Activated CD8-positive, alpha-beta memory T cell treated with anti-CD3 and anti-CD28 coated beads for 1 hour (primary cell): ENCODE results near the gene ANGPTL8.
A peak's percentile ranks its signal among the peaks of the same experiment; 100 is the strongest.

Experiments used
- DNase-seq, 2 donors: peaks; one replicate each; pipeline ENCODE4 v3.0.0-alpha.2; 2020; ENCODE audit warnings: low read depth in 1 of 2; ENCODE audit errors: extremely low read depth in 1 of 2

ANGPTL8 gene

DNA sequence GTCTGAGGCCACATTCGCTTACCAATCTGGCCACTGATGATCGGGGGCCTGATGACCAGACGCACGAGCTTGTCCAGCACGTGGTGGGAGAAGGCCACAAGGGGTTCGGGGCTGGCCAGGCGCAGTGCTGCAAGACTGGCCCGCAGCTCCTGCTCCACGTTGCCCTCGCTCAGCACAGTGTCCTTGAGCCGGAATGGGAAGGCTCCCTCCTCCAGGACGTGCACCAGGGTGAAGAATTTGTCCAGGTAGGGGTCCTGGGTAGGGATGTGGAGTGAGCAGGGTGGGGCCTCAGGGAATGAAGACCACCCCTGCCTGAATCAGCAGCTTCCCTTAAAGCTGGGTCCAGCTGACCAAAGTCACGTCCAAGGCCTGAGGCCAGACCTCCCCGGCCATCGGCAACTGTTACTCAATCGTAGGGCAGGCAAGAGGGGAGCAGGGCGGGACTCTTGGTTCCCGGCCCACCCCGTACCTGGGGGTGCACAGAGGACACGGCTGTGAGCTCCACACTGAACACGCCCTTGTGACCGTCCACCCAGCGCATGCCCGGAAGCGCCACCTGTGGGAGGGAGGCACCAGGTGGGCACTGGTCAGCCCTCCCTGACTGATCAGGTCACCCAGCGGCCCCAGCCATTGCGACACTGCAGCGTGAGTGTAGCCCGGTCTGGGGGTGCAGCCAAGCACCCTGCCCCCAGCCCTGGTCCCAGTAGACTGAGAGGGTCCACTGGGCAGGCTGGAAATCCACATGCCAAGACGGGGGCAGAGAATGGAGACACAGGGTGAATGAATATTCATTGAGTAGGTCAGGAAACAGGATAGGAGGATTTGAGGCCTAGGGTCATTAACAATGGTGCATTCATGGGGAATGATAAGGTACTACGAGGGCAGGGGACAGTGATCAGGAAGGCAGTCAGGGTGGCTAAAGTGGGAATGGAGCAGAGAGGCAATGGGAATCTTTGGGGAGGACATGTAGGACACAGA lies 2.8 kb upstream of the ANGPTL8 start:
- DNase-seq = no peak

DNA sequence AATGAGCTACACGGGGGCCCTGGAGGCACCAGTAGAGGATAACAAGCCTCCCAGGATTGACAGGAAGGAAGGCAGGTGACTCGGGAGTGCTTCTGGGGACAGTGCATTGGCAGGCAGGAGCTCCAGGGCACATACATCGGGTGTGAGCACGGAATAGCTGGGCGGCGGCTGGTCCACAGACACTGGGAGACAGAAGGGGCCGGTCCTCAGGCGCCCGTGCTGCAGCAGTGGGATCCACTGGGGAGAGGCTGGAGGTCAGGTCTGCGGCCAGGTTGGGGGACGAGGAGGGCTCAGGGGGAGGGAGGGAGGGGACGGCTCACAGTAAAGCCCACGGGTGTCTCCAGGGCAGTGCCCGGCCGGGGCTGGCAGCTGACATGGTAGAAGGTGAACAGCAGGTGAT lies 2.1 kb upstream of the ANGPTL8 start:
- DNase-seq = no peak

DNA sequence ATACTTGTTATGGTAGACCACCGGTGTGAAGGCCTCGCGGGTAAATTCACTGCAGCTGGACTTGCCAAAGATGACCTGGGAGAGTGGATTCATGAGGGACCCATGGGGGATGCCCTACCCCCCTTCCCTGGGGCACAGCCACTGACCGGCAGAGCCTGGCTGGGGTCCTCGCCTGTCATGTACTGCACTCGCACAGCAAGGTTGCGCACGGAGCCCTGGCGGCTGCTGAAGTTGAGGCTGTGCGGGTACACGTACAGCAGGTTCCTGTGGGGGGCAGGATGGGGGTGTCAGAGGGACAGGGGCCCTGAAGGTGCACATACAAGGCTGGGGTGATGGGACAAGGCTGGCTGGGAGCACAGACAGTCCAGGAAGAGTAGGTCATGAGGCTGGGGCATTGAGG lies 1.4 kb upstream of the ANGPTL8 start:
- no peak for DNase-seq

DNA sequence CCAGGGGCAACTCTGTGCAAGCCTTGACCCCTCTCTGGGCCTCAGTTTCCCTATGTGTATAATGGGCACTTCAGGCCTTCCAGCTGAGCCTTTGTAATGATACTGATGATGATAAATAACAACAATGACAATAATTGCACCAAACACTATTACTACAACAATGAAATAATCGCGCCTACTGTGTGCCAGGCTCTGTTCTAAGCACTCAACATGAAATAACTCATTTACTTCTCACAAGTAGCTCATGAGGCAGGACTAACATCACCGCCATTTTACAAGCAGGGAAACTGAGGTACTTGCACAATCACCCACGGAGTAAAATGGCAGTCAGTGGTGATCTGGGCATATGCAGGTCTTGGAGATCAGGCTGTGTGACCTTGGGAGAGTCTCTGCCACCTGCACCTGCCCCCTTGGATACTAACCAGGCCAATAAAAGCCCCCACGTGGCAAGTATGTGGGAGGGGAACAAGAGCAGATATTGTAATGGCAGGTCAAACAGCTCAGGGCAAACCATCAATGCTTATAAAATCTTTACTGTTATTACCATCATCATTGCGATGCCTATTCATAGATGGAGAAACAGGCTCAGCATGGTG lies 540 bp upstream of the ANGPTL8 start:
- DNase-seq = no peak

DNA sequence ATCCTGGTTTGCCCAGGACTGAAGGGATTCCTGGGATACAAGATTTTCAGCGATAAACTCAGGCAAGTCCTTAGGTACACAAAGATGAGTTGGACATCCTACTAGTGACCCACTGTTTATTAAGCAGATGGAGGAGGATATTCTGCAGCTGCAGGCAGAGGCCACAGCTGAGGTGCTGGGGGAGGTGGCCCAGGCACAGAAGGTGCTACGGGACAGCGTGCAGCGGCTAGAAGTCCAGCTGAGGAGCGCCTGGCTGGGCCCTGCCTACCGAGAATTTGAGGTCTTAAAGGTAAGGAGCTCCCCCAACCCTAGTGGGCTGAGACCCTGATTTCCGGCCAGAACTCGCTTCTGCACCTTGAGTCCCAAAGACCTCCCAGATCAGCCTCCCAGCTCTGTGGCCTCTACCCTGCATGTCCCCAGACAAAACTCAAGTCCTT lies 607 bp downstream of the ANGPTL8 start:
- DNase-seq = no peak

DNA sequence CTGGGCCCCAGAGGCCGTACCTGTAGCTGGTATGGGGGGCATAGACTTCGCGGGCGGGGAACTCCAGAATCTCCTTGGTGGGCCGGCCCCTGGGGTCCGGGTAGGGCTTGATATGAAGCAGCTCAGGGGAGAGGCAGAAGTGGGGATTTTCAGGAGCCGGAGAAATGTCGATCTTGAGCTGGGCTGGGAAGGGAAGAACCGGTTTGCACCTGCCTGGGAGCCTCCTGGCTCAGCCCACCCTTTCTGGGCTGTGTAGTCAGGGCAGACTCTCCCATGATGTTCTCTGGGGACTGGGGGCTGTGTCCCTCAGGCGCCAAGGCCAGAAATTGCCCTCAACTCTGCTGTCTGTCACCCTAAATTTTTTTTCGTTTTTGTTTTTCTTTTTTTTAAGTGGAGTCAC lies 2.6 kb downstream of the ANGPTL8 start:
- no peak for DNase-seq

DNA sequence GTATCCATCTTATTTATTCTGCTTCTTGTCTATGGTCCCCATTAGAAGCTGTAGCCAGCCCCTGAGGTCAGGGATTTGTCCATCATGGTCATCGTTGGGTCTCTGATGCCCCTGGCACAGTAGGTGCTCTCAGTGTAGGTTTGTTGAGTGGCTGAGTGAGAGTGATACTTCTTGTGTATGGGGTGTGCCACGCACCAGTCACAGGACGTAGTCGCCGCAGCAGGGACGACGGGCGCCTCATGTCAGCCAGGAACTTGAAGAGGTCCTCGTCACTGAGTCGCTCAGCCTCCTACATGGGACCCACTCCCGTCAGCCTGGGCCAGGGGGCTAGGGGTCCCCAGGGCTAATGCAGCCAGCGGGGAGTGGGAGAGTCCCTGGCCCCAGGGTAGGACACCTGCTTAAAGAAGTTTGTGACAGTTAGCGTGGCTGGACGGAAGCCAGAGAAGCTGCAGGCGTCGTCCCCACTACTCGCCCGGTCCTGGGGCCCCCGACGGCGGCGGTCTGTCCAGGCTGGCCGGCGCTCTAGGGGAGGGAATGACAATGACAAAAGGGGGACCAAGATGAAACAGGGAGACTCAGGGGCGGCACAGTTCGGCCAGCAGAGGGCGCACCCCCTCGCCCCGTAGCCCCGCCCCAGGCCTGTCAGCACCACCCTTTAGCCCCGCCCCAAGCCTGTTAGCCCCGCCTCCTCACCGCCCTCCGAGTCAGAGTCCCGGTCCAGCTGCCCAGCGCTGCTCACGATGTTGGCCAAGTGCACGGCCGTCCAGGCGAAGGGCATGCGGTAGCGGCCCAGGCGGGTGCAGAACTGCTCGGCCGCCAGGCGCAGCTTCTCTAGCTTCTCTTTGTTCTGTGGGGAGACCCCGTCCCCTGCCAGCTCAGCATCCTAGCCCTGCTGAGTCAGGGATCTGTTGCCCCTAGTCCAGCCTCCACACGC lies 3.7 kb downstream of the ANGPTL8 start:
- DNase-seq = peak; percentile 50 to 80

DNA sequence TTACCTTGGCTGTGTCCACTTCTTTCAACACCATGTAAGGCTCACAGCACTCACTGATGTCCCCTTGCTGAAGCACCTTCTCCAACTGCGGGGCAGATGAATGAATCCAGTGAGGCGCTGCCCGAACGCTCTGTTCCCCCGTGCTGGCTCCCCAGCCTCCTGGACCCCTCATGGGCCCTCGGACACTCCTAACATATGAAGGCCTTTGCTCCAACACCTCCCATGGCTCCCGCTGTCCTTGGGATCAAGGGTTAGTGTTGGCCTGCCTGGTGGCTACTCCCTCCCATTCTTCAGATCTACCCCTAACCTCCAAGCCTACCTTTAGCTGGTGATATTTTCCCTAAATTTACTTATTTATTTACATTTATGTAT lies 4.4 kb downstream of the ANGPTL8 start:
- DNase-seq = no peak

DNA sequence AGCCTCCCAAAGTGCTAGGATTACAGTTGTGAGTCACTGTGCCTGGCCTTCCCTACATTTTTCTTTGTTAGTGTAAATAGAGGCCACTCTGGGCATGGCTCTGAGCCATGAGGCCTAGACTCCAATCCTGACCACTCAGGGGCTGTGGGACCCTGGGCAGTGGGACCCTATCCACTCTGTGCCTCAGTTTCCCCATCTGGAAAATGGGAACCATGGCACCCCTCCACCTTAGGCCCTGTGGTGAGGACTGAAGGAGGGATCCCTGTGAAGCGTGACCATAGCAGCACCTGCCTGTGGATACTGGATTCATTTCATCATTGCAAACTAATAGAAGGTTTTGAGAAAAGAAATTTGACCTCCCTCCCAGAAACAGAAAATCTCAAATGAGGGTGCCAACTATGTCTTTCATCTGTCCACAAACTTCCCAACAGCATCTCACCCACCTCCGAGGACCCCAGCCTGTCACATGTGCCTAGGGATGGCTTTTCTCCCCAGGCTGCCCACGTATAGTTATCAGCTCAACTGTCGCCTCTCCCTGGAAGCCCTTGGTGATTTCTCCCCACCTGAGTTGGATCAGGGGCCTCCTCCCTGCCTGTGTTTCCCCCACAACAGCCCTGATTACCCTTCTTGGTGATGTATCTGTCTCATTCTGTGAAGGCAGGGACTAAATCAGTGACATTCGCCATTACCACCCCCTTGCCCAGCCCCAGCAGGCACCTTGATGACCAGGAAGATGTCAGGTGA lies 5.6 kb downstream of the ANGPTL8 start:
- no peak for DNase-seq

DNA sequence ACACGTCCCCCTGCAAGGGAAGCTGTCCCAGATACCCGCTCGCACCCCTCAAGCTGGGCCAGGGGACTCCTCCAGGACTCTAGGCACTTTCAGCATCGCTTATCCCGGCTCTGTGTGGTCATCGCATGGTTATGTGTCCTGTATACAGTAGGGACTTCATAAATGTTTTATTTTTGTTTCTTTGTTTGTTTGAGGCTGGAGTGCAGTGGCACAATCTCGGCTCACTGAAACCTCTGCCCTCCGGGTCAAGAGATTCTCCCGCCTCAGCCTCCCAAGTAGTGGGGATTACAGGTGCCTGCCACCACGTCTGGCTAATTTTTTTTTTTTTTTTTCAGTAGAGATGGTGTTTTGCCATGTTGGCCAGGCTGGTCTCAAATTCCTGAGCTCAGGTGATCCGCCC lies 7.5 kb downstream of the ANGPTL8 start:
- no peak for DNase-seq

DNA sequence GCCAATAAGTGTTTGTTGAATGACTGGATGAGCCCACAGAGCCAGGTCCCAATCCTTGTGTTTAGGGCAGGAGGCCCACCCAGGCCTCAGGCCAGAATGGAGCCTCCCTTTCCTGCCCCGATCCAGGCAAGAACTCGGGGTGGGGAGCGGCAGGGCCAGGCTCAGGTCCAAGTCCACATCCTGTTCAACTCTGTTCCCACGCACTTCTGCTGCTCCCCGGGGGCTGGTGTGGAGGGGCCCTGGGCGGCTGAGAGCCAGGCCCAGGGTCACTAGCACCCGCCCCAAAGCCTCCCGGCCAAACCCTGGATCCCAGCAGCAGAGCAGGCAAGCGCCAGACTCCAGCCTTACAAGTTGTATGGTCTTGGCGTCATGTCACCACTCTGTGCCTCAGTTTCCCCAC lies 8.0 kb downstream of the ANGPTL8 start:
- DNase-seq = no peak

DNA sequence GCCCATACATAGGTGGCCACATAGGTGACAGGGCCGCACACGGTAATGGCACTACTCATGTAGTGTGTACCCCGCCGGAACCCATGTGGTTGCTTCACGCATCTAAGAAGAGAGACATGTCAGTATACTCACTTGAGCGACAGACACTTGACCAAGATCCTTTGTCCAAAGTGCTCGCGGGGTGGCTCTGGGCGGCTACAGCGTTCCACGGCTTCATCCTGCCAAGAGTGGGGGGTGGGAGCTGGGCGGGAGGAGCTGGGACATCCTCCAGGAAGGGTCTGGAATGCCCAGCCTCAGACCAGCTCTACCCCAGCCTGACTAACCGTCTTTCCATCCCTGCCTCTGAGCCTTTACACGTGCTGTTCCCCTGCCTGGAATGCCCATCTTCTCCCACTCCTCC lies 8.5 kb downstream of the ANGPTL8 start:
- no peak for DNase-seq

DNA sequence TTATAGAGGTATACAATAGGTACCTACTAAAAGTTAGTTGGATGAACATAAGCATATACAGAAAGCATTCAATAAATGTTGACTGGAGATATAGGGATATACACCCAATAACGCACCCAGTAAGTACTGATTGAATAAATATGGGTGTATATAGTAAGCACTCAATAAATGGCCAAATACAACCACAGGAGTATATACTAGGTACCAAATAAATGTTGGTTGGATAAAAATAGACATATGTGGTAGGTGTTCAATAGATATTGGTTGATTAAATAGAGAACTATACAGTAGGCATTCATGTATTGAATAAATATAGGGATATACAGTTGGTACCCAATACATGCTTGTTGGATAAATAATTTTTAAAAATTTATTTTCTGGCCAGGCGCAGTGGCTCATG lies 9.4 kb downstream of the ANGPTL8 start:
- no peak for DNase-seq

DNA sequence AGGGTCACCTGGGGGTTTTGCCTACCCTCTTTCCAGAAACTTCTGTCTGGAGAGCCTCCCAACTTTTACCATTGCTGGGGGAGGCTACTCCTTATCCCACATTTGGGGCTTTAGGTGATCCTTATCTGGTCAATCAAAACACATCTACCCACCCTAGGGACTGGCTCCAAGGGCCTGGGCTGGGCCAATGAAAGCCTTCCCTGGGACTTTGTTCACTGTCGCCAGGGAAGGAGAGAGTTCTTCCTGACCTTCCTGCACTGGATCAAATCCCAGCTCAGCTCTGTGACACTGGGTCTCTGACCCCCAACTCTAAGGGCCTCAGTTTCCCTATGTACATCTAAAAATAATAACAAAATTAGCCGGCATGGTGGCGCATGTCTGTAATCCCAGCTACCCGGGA lies 11.8 kb downstream of the ANGPTL8 start:
- no peak for DNase-seq

DNA sequence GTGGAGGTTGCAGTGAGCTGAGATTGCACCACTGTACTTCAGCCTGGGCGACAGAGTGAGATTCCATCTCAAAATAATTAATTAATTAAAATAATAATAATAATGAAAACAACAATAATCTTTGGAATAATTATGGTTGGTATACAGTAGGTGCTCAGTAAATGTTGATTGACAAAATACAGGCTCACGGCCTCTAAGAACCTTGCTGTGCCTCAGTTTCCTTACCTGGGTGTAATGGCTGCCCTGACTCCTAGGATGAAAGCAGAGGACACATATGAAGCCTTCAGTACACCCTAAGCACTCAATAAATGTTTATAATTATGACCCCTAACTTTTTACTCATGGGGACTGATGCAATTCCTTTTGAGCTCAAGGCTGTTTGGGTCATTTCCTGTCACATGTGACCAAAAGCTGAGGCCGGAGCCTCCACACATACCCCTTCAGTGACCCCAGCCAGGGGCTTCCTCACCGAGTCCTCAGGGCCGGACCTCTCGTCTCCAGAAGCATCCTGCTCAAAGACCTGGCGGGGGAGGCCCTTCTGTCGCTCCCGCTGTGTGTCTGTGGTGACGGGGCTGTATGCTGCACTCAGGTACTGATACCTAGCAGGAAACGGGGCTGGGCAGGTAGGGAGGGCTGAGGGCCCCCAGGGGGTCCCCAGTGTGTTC lies 12.4 kb downstream of the ANGPTL8 start:
- no peak for DNase-seq

DNA sequence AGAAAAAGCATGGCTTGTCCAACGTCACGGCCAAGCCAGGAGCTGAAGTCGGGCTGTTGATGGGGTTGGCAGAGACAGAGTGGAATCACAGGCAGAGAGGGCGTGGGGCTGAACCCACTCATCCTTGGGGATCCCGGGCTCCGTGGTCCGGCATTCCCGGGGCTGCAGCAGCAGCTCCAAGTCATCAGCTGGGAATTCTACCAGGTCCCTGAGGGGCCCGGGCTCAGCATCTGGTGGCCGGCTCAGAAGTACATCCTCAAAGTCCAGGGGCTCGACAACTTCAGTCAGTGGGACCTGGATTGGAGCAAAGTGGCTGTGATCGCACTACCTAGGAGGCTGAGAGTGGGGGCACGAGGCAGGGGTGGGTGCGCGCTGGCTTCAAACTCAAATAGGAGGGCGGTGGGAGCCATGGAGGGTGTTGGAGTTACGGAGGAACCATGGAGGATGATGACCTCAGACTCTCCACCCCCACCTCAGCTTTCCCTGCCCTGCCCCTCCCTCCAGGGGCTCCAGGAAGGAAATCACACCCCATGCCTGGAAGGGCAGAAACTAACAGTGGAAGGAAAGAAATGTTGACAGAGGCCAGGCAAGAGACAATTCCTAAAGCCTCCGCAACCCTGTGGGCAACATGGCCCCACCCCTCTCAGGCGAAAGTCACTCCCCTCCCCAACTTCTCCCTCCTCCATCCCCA lies 13.4 kb downstream of the ANGPTL8 start:
- no peak for DNase-seq

DNA sequence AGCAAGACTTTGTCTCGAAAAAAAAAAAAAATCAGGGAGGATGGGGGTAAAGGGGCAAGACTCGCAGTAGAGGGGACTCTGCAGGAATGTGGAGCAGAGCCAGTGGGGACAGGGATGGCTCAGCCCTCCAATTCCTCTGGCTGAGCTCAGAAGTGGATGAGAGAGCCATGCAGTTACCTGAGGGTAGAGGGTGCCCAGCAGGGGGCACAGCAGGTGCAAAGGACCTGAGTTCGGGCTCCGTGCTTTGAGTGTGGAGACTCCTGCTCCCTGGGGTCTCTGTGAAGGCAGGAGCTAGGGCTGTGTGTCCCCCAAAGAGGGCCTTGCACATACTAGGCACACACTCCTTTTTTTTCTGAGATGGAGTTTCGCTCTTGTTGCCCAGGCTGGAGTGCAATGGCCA lies 15.2 kb downstream of the ANGPTL8 start:
- no peak for DNase-seq

DNA sequence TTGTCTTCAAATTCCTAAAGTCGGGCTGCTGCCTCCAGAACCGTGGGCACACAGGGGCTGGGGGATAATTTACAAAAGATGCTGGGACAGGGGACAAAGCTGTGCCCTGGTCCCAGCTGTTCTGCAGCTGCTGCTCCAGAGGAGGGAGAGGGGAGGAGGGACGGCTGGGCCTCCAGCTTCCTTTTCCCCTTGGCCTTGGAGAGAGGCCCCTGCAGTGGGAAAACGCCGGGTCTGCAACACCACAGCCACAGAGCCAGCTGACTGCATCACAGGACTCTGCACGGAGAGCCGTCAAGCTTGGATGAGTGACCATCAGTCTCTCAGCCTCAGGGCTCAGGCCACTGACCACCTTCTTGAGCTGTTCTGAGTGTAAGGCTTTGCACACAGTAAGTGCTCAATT lies 16.8 kb downstream of the ANGPTL8 start:
- DNase-seq = no peak

DNA sequence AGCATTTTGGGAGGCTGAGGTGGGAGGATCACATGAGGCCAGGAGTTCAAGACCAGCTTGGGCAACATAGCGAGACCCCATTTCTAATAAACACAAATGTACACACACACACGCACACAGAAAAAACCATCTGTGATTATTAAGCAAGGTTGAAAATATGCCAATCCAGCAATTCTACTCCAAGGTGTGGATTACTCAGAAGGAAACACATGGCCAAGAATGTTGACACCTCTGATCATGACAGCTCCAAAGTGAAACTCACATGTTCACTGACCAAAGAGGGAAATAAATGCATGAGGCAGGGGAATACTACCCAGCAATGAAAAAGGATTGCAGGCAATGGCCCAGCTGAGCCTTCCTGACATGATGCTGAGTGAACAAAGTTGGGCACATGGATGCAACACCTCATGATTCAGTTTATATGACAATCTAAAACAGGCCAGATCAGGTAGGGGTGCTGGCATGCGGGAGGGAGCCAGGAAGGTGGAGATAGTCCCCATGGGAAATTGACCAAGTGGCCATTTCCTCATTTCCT lies 18.5 kb downstream of the ANGPTL8 start:
- DNase-seq = no peak
